Liver (tissue), 9 donors: ENCODE data around the gene GPR132. TPM values are rescaled to one million over a fixed set of nuclear protein-coding genes. Genes with fewer than 3 reads are reported as not detected.

Experiments
- DNase-seq: peaks from one replicate; pipeline ENCODE4 v3.0.0-alpha.2; 2017; ENCODE audit warnings: low spot score
- H3K27ac ChIP-seq, 2 donors: one replicate each; pipeline ENCODE4 v1.7.0; 2013; ENCODE audit warnings: inconsistent platforms in 2 of 2, low read length in 2 of 2, control low read depth in 1 of 2, low read depth in 1 of 2, mild to moderate bottlenecking in 1 of 2
- H3K27me3 ChIP-seq, 4 donors: one replicate each; pipeline versions ENCODE4 v1.6.1 to v1.7.0; 2013; ENCODE audit warnings: low read length in 3 of 4, inconsistent platforms in 1 of 4, mild to moderate bottlenecking in 1 of 4, moderate library complexity in 1 of 4; ENCODE audit not compliant: control insufficient read depth in 4 of 4, insufficient read depth in 4 of 4
- H3K36me3 ChIP-seq, 4 donors: one replicate each; pipeline versions ENCODE4 v1.6.1 to v1.7.0; 2013; ENCODE audit warnings: low read length in 3 of 4, mild to moderate bottlenecking in 3 of 4, low read depth in 1 of 4, moderate library complexity in 1 of 4; ENCODE audit not compliant: control insufficient read depth in 4 of 4, insufficient read depth in 3 of 4
- H3K4me1 ChIP-seq, 4 donors: one replicate each; pipeline versions ENCODE4 v1.6.1 to v1.7.0; 2013; ENCODE audit warnings: low read length in 3 of 4, mild to moderate bottlenecking in 3 of 4, moderate library complexity in 1 of 4; ENCODE audit not compliant: control insufficient read depth in 4 of 4, insufficient read depth in 4 of 4
- H3K4me3 ChIP-seq, 3 donors: one replicate each; pipeline versions ENCODE4 v1.6.1 to v1.7.0; 2013; ENCODE audit warnings: low read length in 3 of 3, control low read depth in 1 of 3, low read depth in 1 of 3, mild to moderate bottlenecking in 1 of 3
- H3K9ac ChIP-seq, 2 donors: one replicate each; pipeline ENCODE4 v1.7.0; 2013; ENCODE audit warnings: low read length in 2 of 2, mild to moderate bottlenecking in 2 of 2, moderate library complexity in 2 of 2, control low read depth in 1 of 2, low read depth in 1 of 2
- H3K9me3 ChIP-seq, 4 donors: one replicate each; pipeline versions ENCODE4 v1.6.1 to v1.7.0; 2013; ENCODE audit warnings: low read length in 3 of 4; ENCODE audit not compliant: control insufficient read depth in 4 of 4
- EGR1 ChIP-seq, 2 donors: IDR thresholded peaks; 2 replicates each; pipeline ENCODE4 v1.6.1; 2016 to 2018; ENCODE audit warnings: antibody characterized with exemption in 2 of 2, low read depth in 2 of 2
- FOXA1 ChIP-seq: IDR thresholded peaks from 2 replicates; pipeline ENCODE4 v1.6.1; 2016; ENCODE audit warnings: antibody characterized with exemption
- FOXA2 ChIP-seq: IDR thresholded peaks from 2 replicates; pipeline ENCODE4 v1.6.1; 2016; ENCODE audit warnings: antibody characterized with exemption
- HNF4A ChIP-seq, 2 donors: conservative IDR thresholded peaks; 2 replicates each; pipeline ENCODE4 v1.6.1; 2016; ENCODE audit warnings: antibody characterized with exemption in 2 of 2, mild to moderate bottlenecking in 2 of 2
- JUND ChIP-seq, 2 donors: IDR thresholded peaks; 2 replicates each; pipeline ENCODE4 v1.6.1; 2016; ENCODE audit warnings: antibody characterized with exemption in 2 of 2
- NR2F2 ChIP-seq: IDR thresholded peaks from 2 replicates; pipeline ENCODE4 v1.6.1; 2016; ENCODE audit warnings: antibody characterized with exemption
- RAD21 ChIP-seq, 2 donors: IDR thresholded peaks; 2 replicates each; pipeline ENCODE4 v1.6.1; 2016; ENCODE audit warnings: antibody characterized with exemption in 2 of 2, mild to moderate bottlenecking in 2 of 2
- RXRA ChIP-seq, 2 donors: IDR thresholded peaks; 2 replicates each; pipeline ENCODE4 v1.6.1; 2017 to 2018; ENCODE audit warnings: antibody characterized with exemption in 2 of 2, mild to moderate bottlenecking in 1 of 2
- SP1 ChIP-seq: IDR thresholded peaks from 2 replicates; pipeline ENCODE4 v1.6.1; 2018; ENCODE audit warnings: antibody characterized with exemption, mild to moderate bottlenecking
- TAF1 ChIP-seq: conservative IDR thresholded peaks from 2 replicates; pipeline ENCODE4 v1.6.1; 2016; ENCODE audit warnings: antibody characterized with exemption, mild to moderate bottlenecking
- YY1 ChIP-seq: IDR thresholded peaks from 2 replicates; pipeline ENCODE4 v1.6.1; 2016; ENCODE audit warnings: antibody characterized with exemption, mild to moderate bottlenecking
- WGBS: extraction: QIAGEN DNeasy Blood & Tissue Kit; methylation state at CpG from one replicate; pipeline ENCODE4 v1.1.7; 2013; 5-methylcytosine and 5-hydroxymethylcytosine counted together
- polyA plus RNA-seq, 2 donors: library from polyadenylated mRNA; stranded (reverse) in 1 of 2; unstranded in 1 of 2; fragments of 200-250 nt in 1 of 2; fragments of >200 nt in 1 of 2; fragmentation: Nextera tagmentation in 1 of 2; extraction: Ambion mirVana in 1 of 2; gene quantifications; one replicate each; pipeline versions ENCODE4 v1.2.1 to v1.2.3, GENCODE V29; 2013 to 2015
- total RNA-seq, 2 donors: library from RNA; depleted of rRNA; stranded (reverse); fragments of >200 nt; gene quantifications; one replicate each; pipeline ENCODE4 v1.2.3, GENCODE V29; 2014
- TF ChIP-seq, protein P1 (sequence below): IDR thresholded peaks from 2 replicates; pipeline ENCODE4 v1.6.1; 2016; ENCODE audit warnings: antibody characterized with exemption, mild to moderate bottlenecking
- TF ChIP-seq, protein P2 (sequence below): IDR thresholded peaks from 2 replicates; pipeline ENCODE4 v1.6.1; 2016; ENCODE audit warnings: antibody characterized with exemption
- TF ChIP-seq, protein P3 (sequence below): IDR thresholded peaks from 2 replicates; pipeline ENCODE4 v1.6.1; 2016; ENCODE audit warnings: antibody characterized with exemption
- TF ChIP-seq, protein P4 (sequence below): fragments of 150-350 bp; IDR thresholded peaks from 2 replicates; pipeline ENCODE4 v1.5.1; 2017; ENCODE audit warnings: improper control_type of control experiment, low read depth, low read length; ENCODE audit not compliant: missing input control
- donor health status: healthy.
- donor health status: healthy.
- donor health status: healthy.
- donor health status: healthy.
- donor health status: healthy.

Gene GPR132
- total and polyA plus RNA-seq, 4 donors, result 0.32 to 1.2 (median 0.75) TPM

DNA sequence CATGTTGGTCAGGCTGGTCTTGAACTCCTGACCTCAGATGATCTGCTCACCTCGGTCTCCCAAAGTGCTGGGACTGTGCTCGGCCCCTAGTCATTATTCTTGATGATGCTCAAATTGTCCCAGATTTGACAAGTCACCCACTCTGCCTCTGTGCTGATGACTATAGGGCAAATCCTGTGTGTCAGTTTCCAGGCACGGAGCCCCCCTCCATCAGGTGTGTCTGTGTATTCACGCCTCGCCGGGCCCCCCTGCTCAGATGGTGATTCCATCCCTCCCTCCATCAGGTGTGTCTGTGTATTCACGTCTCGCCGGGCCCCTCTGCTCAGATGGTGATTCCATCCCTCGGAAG, 4.3 kb upstream of the GPR132 start:
- H3K36me3 ChIP-seq, result no peaks in the 10 kb centered on the region
- no peak overlapping the region for H3K4me3 ChIP-seq
- 76% methylated on average over 10 of the region's 10 CpGs for WGBS
- TF ChIP-seq YY1 (no peak), JUND (IDR thresholded peaks at IDR 0.05) (no peak)
- TF ChIP-seq, protein P1, sequence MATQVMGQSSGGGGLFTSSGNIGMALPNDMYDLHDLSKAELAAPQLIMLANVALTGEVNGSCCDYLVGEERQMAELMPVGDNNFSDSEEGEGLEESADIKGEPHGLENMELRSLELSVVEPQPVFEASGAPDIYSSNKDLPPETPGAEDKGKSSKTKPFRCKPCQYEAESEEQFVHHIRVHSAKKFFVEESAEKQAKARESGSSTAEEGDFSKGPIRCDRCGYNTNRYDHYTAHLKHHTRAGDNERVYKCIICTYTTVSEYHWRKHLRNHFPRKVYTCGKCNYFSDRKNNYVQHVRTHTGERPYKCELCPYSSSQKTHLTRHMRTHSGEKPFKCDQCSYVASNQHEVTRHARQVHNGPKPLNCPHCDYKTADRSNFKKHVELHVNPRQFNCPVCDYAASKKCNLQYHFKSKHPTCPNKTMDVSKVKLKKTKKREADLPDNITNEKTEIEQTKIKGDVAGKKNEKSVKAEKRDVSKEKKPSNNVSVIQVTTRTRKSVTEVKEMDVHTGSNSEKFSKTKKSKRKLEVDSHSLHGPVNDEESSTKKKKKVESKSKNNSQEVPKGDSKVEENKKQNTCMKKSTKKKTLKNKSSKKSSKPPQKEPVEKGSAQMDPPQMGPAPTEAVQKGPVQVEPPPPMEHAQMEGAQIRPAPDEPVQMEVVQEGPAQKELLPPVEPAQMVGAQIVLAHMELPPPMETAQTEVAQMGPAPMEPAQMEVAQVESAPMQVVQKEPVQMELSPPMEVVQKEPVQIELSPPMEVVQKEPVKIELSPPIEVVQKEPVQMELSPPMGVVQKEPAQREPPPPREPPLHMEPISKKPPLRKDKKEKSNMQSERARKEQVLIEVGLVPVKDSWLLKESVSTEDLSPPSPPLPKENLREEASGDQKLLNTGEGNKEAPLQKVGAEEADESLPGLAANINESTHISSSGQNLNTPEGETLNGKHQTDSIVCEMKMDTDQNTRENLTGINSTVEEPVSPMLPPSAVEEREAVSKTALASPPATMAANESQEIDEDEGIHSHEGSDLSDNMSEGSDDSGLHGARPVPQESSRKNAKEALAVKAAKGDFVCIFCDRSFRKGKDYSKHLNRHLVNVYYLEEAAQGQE, result no peak
- no peak overlapping the region for H3K9ac ChIP-seq
- DNase-seq, result no peak
- no peaks in the 10 kb centered on the region for H3K27me3 ChIP-seq
- no peaks in the 10 kb centered on the region for H3K9me3 ChIP-seq
- H3K4me1 ChIP-seq, result no peaks in the 10 kb centered on the region
- no peak overlapping the region for H3K27ac ChIP-seq

DNA sequence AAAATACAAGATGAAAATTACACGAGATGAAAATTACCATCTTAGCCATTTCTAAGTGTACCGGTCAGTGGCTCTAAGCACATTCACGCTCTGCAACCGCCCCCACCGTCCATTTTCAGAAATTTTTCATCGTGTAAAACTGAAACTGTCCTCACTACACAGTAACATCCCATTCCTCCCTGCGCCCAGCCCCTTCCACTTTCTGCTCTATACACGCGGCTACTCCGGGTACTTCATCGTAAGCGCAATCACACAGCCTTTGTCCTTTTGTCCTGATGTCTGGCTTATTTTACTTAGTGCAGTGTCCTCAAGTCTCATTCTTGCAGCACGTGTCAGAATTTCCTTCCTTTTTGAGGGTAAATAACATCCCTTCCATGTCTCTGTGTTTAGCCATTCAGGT, 3.6 kb upstream of the GPR132 start:
- DNase-seq, result no peak
- 77% methylated on average over 13 of the region's 13 CpGs for WGBS
- TF ChIP-seq, protein P2, sequence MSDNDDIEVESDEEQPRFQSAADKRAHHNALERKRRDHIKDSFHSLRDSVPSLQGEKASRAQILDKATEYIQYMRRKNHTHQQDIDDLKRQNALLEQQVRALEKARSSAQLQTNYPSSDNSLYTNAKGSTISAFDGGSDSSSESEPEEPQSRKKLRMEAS, result no peak
- TF ChIP-seq, protein P3, sequence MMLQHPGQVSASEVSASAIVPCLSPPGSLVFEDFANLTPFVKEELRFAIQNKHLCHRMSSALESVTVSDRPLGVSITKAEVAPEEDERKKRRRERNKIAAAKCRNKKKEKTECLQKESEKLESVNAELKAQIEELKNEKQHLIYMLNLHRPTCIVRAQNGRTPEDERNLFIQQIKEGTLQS, result no peak
- Histone ChIP-seq H3K9ac (no peak overlapping the region), H3K27me3 (no peaks in the 10 kb centered on the region), H3K4me3 (no peak overlapping the region), H3K4me1 (no peaks in the 10 kb centered on the region), H3K9me3 (no peaks in the 10 kb centered on the region), H3K36me3 (no peaks in the 10 kb centered on the region), H3K27ac (no peak overlapping the region)

DNA sequence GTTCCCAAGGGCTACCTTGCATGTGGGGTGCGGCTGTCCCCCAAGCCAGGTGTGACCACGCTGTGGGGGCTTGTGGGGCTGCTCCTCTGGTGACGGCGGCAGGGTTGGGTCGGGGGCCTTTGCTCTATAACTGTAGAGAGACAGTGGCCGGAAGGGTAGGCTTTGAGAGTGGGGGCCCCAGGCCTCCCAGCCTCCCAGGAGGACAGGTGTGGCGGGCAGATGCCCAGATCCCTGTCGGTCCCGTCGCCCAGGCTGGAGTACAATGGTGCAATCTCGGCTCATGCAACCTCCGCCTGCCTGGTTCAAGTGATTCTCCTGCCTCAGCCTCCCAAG, 2.7 kb upstream of the GPR132 start:
- H3K27ac ChIP-seq, result no peak overlapping the region
- 94% methylated on average over 12 of the region's 12 CpGs for WGBS
- DNase-seq, result no peak

More for the DNA sequence above, 2.7 kb upstream of the GPR132 start:
- Histone ChIP-seq H3K36me3 (no peaks in the 10 kb centered on the region), H3K9me3 (no peaks in the 10 kb centered on the region), H3K4me3 (no peak overlapping the region), H3K27me3 (no peaks in the 10 kb centered on the region), H3K9ac (no peak overlapping the region), H3K4me1 (no peaks in the 10 kb centered on the region)
- TF ChIP-seq, protein P1, result no peak
- TF ChIP-seq EGR1 (IDR thresholded peaks at IDR 0.05; ENCODE audit: low read depth in 2 of 2), result no peak
- TF ChIP-seq RXRA (IDR thresholded peaks at IDR 0.05), result no peak
- no peak for TF ChIP-seq SP1
- TF ChIP-seq, protein P4, sequence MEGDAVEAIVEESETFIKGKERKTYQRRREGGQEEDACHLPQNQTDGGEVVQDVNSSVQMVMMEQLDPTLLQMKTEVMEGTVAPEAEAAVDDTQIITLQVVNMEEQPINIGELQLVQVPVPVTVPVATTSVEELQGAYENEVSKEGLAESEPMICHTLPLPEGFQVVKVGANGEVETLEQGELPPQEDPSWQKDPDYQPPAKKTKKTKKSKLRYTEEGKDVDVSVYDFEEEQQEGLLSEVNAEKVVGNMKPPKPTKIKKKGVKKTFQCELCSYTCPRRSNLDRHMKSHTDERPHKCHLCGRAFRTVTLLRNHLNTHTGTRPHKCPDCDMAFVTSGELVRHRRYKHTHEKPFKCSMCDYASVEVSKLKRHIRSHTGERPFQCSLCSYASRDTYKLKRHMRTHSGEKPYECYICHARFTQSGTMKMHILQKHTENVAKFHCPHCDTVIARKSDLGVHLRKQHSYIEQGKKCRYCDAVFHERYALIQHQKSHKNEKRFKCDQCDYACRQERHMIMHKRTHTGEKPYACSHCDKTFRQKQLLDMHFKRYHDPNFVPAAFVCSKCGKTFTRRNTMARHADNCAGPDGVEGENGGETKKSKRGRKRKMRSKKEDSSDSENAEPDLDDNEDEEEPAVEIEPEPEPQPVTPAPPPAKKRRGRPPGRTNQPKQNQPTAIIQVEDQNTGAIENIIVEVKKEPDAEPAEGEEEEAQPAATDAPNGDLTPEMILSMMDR, result no peak
- no peak for TF ChIP-seq TAF1
- TF ChIP-seq, protein P3, result no peak
- no peak for TF ChIP-seq HNF4A (conservative IDR thresholded peaks at IDR 0.05)
- TF ChIP-seq JUND (IDR thresholded peaks at IDR 0.05), result no peak
- no peak for TF ChIP-seq RAD21 (IDR thresholded peaks at IDR 0.05)
- no peak for TF ChIP-seq FOXA2
- TF ChIP-seq FOXA1, result no peak
- TF ChIP-seq NR2F2, result no peak
